HEK293 (cell line): ENCODE data around the gene TSPAN10.

Source experiments
- SETDB1 ChIP-seq: IDR thresholded peaks from one replicate; pipeline ENCODE4 v1.6.1; 2017; ENCODE audit warnings: mild to moderate bottlenecking, low read length, moderate library complexity, mixed read lengths; ENCODE audit not compliant: insufficient read length
- SP2 ChIP-seq: fragments of 450-650 bp; formaldehyde crosslinking; IDR thresholded peaks from 2 replicates; pipeline ENCODE4 v1.5.1; 2016; ENCODE audit warnings: missing biosample characterization, missing genetic modification characterization
- ZFP37 ChIP-seq: fragments of 450-650 bp; formaldehyde crosslinking; IDR thresholded peaks from 2 replicates; pipeline ENCODE4 v1.5.1; 2016; ENCODE audit warnings: missing biosample characterization, missing genetic modification characterization
- ZNF23 ChIP-seq: fragments of 450-650 bp; formaldehyde crosslinking; IDR thresholded peaks from 2 replicates; pipeline ENCODE4 v1.5.1; 2016; ENCODE audit warnings: missing biosample characterization, missing genetic modification characterization, borderline replicate concordance
- ZNF510 ChIP-seq: fragments of 450-650 bp; formaldehyde crosslinking; IDR thresholded peaks from 2 replicates; pipeline ENCODE4 v1.5.1; 2018; ENCODE audit warnings: mild to moderate bottlenecking, missing genetic modification characterization, missing biosample characterization; ENCODE audit not compliant: insufficient replicate concordance
- TF ChIP-seq, protein P1 (sequence below): fragments of 450-650 bp; formaldehyde crosslinking; IDR thresholded peaks from 2 replicates; pipeline ENCODE4 v1.5.1; 2016; ENCODE audit warnings: missing biosample characterization, missing genetic modification characterization

DNA sequence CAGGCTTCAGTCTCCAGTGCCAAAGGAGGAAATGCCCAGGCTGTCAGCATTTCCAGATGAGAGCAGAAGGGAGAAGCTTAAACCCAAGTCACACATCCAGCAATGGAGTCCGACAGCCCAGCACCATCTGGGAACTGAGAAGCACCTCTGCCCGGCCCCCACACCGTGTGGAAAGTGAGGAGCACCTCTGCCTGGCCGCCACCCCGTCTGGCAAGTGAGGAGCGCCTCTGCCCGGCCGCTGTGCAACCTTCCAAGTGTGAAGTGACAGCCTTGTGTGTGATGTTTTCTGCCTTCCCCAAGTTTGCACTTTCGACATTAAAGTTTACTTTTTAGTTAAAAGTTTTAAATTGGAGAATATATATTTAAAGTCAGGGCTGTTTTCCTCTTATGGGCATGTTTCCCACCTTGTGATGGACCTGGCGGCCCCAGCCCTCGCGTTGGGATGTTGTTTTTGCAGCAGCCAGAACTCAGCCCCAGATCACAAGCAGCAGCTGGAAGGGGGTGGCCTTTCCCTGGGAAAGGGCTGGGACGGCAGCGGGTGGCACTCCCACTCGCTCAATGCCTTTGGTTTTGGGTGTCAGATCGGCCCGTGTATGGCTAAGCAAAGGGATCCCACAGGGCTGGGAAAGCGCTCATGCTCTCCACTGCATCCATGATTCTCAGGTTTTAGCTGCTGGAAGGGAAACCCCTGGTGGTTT, 36.7 kb downstream of the TSPAN10 start:
- TF ChIP-seq ZNF510 (tag by site-specific recombination) = no peak
- TF ChIP-seq SETDB1 = no peak
- TF ChIP-seq SP2 = no peak
- TF ChIP-seq, protein P1, sequence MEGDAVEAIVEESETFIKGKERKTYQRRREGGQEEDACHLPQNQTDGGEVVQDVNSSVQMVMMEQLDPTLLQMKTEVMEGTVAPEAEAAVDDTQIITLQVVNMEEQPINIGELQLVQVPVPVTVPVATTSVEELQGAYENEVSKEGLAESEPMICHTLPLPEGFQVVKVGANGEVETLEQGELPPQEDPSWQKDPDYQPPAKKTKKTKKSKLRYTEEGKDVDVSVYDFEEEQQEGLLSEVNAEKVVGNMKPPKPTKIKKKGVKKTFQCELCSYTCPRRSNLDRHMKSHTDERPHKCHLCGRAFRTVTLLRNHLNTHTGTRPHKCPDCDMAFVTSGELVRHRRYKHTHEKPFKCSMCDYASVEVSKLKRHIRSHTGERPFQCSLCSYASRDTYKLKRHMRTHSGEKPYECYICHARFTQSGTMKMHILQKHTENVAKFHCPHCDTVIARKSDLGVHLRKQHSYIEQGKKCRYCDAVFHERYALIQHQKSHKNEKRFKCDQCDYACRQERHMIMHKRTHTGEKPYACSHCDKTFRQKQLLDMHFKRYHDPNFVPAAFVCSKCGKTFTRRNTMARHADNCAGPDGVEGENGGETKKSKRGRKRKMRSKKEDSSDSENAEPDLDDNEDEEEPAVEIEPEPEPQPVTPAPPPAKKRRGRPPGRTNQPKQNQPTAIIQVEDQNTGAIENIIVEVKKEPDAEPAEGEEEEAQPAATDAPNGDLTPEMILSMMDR = no peak
- TF ChIP-seq ZNF23 (tag by site-specific recombination) = no peak
- TF ChIP-seq ZFP37 (tag by site-specific recombination) = no peak
